VCaP (cell line): ENCODE measurements around the gene RBM44.

Source experiments
- H3K27ac ChIP-seq: fragments of 450-650 bp; 2 replicates; pipeline ENCODE4 v1.5.1; 2017
- CTCF ChIP-seq: fragments of 450-650 bp; conservative IDR thresholded peaks from 2 replicates; pipeline ENCODE4 v1.5.1; 2017; ENCODE audit warnings: mild to moderate bottlenecking, moderate library complexity

RBM44 gene

GRCh38 chr2:237878321-237879057 is 79.9 kb downstream of the RBM44 start:
- TF ChIP-seq CTCF: no peak
- no peak overlapping the region for H3K27ac ChIP-seq

GRCh38 chr2:237879058-237879430 is 80.5 kb downstream of the RBM44 start:
- no peak overlapping the region for H3K27ac ChIP-seq
- TF ChIP-seq CTCF: no peak

- TF ChIP-seq CTCF: no peak
- no peak overlapping the region for H3K27ac ChIP-seq
These were observed 81.5 kb downstream of the RBM44 start for GRCh38 chr2:237879991-237880560.

GRCh38 chr2:237882510-237883481 is 84.2 kb downstream of the RBM44 start:
- no peak overlapping the region for H3K27ac ChIP-seq
- TF ChIP-seq CTCF: no peak

GRCh38 chr2:237883951-237884446 is 85.4 kb downstream of the RBM44 start:
- no peak overlapping the region for H3K27ac ChIP-seq
- no peak for TF ChIP-seq CTCF

- TF ChIP-seq CTCF: no peak
- no peak overlapping the region for H3K27ac ChIP-seq
These were observed 86.1 kb downstream of the RBM44 start for GRCh38 chr2:237884681-237885080.
